ENCODE measurements around the gene PPP1R16B. TPM values are rescaled to one million over a fixed set of nuclear protein-coding genes. Genes with fewer than 3 reads are reported as not detected.

Gene PPP1R16B
- total RNA-seq, 4 donors from 2014 or later = 0.87 to 5.6 (median 3.6) TPM

GRCh38 chr20:38926142-38926933 is 120.8 kb downstream of the PPP1R16B start, which contains the start of gene FAM83D:
FAM83D (plus strand) TSS chr20:38926417; CDS start chr20:38926443, 26 bp downstream.
- H3K4me3 ChIP-seq = peak within 1 kb of the TSS; percentile 62
- H3K9me3 ChIP-seq = no peaks in the 10 kb centered on the region
- DNase-seq (ENCODE audit: low spot score in 2 of 2) = peak; percentile 92 to 93
- peaks cover 4% of the 10 kb centered on the region for H3K27me3 ChIP-seq
- WGBS = 0% methylated on average over 7 of the region's 95 CpGs
- peaks cover 19% of the 10 kb centered on the region for H3K4me1 ChIP-seq
- TF ChIP-seq POLR2A (IDR thresholded peaks at IDR 0.05) = peak in 1 of 2 donors; percentile 19
- peak in 2 of 3 donors; percentile 45 to 51 for TF ChIP-seq POLR2AphosphoS5 (IDR thresholded peaks at IDR 0.05)
- no peak for TF ChIP-seq CTCF (IDR thresholded peaks at IDR 0.05)
- no peak within 1 kb of the TSS for H3K27ac ChIP-seq
- no peaks in the 10 kb centered on the region for H3K36me3 ChIP-seq

- Histone ChIP-seq H3K4me3 (peak overlapping the region; percentile 62), H3K36me3 (no peaks in the 10 kb centered on the region), H3K4me1 (peaks cover 19% of the 10 kb centered on the region), H3K9me3 (no peaks in the 10 kb centered on the region), H3K27me3 (peaks cover 4% of the 10 kb centered on the region), H3K27ac (no peak overlapping the region)
- TF ChIP-seq EP300 (IDR thresholded peaks at IDR 0.05) = no peak
- TF ChIP-seq CTCF (IDR thresholded peaks at IDR 0.05) = no peak
- no peak for DNase-seq (ENCODE audit: low spot score in 2 of 2)
- 8% methylated on average over 17 of the region's 27 CpGs for WGBS
These were observed 121.6 kb downstream of the PPP1R16B start for GRCh38 chr20:38926934-38927616.

GRCh38 chr20:38927902-38928578 is 122.5 kb downstream of the PPP1R16B start:
- Histone ChIP-seq H3K27me3 (peaks cover 4% of the 10 kb centered on the region), H3K4me1 (peaks cover 19% of the 10 kb centered on the region), H3K9me3 (no peaks in the 10 kb centered on the region), H3K27ac (no peak overlapping the region), H3K4me3 (no peak overlapping the region), H3K36me3 (no peaks in the 10 kb centered on the region)
- no peak for TF ChIP-seq POLR2AphosphoS5 (IDR thresholded peaks at IDR 0.05)
- no peak for TF ChIP-seq EP300 (IDR thresholded peaks at IDR 0.05)
- TF ChIP-seq POLR2A (IDR thresholded peaks at IDR 0.05) = no peak
- no peak for TF ChIP-seq CTCF (IDR thresholded peaks at IDR 0.05)
- WGBS = 60% methylated on average over 3 of the region's 5 CpGs
- no peak for DNase-seq (ENCODE audit: low spot score in 2 of 2)

- Histone ChIP-seq H3K36me3 (no peaks in the 10 kb centered on the region), H3K4me1 (peaks cover 19% of the 10 kb centered on the region), H3K27ac (no peak overlapping the region), H3K27me3 (peaks cover 4% of the 10 kb centered on the region), H3K4me3 (no peak overlapping the region), H3K9me3 (no peaks in the 10 kb centered on the region)
- no peak for DNase-seq (ENCODE audit: low spot score in 2 of 2)
- WGBS = 89% methylated on average over 1 of the region's 1 CpG
- TF ChIP-seq CTCF (IDR thresholded peaks at IDR 0.05) (no peak), POLR2AphosphoS5 (IDR thresholded peaks at IDR 0.05) (no peak), EP300 (IDR thresholded peaks at IDR 0.05) (no peak), POLR2A (IDR thresholded peaks at IDR 0.05) (no peak)
These were observed 124.7 kb downstream of the PPP1R16B start for GRCh38 chr20:38930242-38930569.

GRCh38 chr20:38931984-38932383 is 126.5 kb downstream of the PPP1R16B start:
- H3K9me3 ChIP-seq = no peaks in the 10 kb centered on the region
- 90% methylated on average over 4 of the region's 4 CpGs for WGBS
- peaks cover 10% of the 10 kb centered on the region for H3K4me1 ChIP-seq

More at GRCh38 chr20:38931984-38932383, 126.5 kb downstream of the PPP1R16B start:
- Histone ChIP-seq H3K36me3 (no peaks in the 10 kb centered on the region), H3K27me3 (peaks cover 4% of the 10 kb centered on the region), H3K27ac (no peak overlapping the region), H3K4me3 (no peak overlapping the region)
- DNase-seq (ENCODE audit: low spot score in 2 of 2) = no peak
- no peak for TF ChIP-seq POLR2AphosphoS5 (IDR thresholded peaks at IDR 0.05)

Measured in suprapubic skin (tissue), 4 donors.